GM19467 (cell line): ENCODE results near the gene DFFA.
"Not testable (repeated sequence)": the region's sequence is repeated elsewhere in the genome, so short reads cannot be mapped to it uniquely, and the experiment has no call there.

Source experiments
- ATAC-seq: cut with Tn5 transposase; IDR thresholded peaks from one replicate; pipeline ENCODE4 v1.9.1; 2021; ENCODE audit warnings: mild to moderate bottlenecking, moderate library complexity; ENCODE audit not compliant: unreplicated experiment

DFFA gene

DNA sequence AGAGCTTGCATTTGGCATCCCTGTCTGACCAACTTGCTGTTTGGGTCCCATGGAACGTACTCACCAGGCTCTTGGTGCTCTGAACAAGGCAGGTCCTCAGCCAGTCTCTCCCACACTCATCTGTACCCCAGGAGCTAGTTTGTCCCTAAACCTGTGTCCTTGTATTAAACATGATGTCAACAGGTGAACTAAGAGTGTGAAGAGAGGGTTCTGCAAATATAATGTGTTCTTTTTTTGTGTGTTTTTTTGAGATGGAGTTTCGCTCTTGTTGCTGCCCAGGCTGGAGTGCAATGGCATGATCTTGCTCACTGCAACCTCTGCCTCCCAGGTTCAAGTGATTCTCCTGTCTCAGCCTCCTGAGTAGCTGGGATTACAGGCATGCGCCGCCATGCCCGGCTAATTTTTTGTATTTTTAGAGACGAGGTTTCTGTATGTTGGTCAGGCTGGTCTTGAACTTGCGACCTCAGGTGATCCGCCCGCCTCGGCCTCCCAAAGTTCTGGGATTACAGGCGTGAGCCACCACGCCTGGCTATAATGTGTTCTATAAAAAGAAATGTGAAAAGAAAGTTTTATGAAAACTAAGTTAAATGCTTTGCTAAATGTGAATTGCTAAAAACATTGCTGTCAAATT is 33.8 kb upstream of the DFFA start:
- ATAC-seq = not testable (repeated sequence)

DNA sequence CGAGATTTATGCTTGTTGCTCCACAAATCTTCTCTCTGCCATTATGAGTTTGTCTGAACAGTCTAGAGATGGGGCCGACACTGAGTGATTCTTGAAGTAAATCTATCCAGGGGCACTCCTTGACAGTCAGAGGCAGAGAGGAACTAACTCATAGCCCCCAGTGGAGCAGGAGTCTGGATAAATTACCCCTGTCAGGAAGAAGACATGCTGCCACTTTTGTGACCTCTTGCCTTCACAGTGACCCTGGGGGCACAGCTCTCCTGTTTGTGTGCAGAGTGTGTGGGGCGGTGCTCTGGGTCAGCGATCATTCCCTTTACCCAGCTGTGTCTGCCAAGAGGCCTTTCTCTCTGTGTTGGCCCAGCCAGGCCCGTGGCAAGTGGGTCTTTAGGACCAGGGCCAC is 31.9 kb upstream of the DFFA start:
- ATAC-seq = no peak

DNA sequence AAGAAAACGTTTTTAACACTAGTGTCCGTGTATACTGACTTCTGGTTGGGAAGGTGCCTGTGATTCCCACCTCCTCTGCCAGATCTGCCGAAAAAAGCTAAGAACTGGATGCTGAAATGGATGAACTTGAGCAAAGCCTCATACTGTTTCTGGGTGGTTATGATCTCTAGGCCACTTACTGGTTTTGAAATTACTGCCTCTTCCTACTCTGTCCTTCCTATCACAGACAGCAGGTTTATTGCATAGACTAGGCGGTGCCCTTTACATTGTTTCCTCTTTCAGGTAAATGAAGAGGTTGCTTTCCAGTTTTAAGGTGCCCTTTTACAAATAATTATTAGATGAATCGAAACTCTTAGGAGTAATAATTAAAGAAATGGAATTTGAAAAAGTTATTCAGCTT is 29.9 kb upstream of the DFFA start:
- ATAC-seq = no peak

DNA sequence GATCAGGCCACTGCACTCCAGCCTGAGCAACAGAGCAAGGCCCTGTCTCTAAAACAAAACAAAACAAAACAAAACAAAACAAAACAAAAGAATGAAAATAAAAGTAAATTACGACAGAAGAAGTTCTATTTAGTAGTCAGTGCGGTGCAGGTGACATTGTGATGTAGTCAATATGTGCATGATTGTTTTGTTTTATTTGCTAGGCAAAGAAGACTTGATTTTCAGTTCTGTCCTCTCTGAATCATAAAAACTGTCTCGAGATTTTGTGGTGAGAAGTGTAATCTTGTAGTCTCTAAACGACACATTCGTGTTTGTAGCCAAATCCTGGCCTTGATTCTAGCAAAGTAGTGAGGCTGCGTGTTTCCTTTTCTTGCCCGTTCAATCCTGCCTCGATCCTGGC is 25.9 kb upstream of the DFFA start:
- ATAC-seq = no peak

DNA sequence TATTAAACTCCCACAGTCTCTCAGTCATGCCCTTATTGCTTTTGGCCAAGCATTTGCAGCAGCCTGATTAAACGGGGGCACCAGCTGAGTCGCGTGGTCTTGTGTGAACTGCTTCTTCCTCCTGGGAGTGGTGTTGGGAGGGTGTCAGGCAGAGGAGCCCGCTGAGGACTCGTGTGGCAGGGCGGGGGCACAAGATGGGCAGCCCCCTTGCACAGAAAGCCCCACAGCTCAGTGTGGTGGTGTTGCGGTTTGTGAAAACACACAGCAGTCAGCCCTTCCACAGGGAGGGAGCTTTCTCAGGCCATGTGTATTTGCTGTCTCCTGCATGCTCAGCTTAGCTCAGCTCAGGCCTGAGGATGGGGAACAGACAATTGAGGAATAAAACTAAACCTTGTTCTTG is 24.8 kb upstream of the DFFA start:
- ATAC-seq = no peak

DNA sequence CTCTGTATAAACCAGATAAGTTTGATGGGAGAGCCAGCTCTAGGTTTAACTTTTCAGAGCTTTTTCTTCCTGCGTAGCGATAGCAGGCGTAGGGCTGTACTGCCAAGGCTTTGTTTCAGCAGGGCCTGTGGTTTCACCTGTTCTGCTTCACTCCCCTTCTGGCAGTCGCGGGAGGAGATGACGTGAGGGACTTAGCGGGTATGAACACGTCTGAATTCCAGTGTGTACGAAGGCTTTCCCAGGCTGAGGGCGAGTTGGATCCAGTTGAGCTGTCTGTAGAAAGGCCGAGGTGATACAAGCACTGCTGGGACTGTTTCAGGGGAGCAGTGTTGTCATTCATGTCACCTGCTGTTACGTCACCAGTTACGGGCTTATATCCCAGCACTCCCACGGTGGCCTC is 23.6 kb upstream of the DFFA start:
- no peak for ATAC-seq

DNA sequence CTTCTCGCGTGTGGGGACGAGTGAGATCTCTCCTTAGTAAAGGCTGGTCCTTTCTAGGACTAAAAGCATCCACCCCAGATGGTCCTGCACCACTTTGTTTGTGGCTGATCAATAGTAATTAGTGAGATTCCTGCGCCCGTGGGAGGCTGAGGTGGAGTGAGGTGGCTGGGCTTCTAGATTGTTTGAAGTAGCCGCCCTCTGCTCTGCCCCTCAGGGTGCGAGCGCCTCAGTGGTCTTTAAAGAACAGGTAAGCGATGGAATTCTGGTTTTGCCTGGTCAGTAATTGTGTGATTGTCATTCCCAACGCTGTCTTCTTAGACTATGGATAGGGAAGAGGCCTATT is 23.1 kb upstream of the DFFA start:
- ATAC-seq = no peak

DNA sequence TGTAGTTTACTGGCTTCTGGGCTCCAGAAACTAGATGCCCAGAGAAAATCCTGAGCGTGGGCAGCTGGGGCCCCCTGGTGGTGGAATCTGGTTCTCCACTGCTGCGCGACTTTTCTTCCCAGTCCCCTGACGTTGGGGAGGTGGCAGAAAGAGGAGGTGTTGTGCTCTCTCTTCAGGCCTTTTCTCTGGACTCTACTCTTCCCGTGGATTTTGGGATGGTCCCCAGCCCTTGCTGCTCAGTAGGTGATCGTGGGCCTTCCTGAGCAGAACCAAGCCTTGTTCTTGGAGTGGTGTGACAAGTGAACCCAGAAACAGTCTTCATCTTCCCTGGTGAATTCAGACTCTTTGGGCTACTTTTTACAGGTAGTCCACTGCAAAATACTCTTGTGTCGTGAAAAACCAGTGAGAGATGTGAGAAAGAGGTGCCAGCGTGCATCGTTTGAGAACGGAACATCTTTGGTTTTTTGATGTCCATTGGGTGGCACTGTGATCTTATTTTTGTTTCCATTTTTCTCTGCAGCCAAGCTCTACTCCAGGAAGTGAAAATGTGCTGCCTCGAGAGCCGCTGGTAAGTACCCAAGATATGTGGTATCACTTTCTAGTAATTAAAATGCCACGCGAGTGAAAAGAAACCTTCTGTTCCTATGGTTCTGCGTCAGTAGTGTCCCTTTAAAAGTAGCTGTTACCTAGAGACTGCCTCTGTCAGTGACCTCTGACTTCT is 22.6 kb upstream of the DFFA start:
- ATAC-seq = peak; percentile 68

DNA sequence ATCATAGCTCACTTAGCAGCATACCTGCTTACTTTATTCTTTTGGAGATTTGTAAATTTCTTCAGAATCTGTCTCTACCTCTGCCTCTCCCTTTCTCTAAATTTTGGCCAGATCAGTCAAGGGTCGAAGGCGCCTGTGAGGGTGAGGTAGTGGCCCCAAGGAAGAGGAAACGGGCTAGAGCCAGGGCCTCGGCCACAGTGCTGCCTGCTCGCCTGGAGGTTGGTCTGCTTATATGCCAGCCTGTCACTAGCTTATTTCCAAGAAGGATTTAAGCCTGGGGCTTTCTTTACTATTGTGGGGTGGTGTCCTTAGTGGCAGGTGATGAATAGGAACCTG is 22.1 kb upstream of the DFFA start:
- no peak for ATAC-seq

DNA sequence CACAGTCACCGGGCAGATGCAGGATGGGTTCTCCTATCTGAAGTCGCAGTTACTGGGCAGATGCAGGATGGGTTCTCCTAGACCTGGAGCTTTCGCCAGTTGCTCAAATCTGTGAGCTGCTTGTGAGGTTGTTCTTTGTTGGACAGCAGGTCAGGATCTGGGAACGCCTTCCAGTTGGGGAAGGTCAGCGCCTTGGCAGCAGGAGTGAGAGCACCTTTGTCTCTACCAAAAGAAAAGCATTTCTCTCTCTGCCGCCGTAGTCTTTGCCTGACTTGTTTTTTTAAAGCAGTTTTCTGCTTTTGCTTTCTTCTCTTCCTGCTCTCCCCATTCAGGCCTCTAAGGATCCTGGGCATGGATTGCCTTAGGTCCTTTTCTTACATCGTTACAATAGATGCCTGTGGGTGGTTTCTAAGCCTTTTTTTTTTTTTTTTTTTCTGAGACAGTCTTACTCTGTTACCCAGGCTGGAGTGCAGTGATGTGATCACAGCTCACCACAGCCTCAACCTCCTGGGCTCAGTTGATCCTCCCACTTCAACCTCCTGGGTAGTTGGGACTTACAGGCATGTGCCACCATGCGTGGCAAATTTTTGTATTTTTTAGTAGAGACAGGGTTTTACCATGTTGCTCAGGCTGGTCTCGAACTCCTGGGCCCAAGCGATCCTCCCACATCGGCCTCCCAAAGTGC is 18.1 kb upstream of the DFFA start:
- ATAC-seq = no peak

DNA sequence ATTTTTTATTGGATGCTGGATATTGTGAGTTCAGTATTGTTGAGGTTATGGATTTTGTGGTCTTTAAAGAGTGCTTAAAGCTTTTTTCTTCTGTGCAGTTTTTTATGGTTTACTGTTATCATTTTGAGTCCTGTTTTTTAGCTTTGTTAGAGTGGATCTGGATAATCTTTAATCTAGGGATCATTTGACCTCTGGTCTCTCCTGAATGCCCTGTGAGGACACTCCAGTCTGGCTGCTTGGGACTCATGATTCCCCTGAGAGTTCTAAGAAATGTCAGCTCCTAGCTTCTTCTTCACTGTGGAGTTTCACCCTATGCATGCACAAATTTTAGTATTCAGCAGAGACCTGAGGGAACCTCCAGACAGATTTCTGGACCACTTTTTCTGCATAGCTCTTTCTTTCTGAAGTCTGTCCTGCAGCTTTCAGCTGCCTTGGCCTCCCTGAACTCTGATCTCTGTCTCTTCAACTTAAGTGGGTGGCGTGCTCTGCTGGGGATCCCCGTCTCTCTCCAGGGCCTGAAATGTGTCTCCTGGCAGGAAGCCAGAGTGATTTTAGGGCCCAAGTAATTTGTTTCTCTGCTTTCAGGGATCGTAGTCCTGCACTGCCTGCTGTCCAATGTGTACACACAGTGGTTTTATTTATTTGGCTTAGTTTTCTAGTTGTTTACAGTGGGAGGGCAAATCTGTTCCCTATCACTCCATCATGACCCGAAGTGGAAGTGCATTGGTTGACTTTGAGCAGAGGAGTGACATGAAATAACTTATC is 17.1 kb upstream of the DFFA start:
- no peak for ATAC-seq

DNA sequence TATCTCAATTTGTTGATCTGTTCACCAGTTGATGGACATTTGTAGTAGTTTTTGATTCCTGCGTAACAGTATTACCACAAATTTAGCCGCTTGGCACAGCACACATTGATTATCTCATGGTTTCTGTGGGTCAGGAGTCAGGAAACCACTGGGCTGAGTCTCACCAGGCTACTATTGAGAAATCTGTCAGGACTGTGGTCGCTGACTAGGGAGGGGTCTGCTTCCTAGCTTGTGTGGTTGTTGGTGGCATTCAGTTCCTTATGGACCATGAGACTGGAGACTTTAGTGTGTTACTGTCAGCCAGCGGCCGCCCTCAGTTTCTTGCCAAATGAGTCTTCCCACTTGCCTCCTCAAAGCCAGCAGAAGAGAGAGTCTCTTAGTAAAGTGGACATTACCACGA is 12.2 kb upstream of the DFFA start:
- no peak for ATAC-seq

DNA sequence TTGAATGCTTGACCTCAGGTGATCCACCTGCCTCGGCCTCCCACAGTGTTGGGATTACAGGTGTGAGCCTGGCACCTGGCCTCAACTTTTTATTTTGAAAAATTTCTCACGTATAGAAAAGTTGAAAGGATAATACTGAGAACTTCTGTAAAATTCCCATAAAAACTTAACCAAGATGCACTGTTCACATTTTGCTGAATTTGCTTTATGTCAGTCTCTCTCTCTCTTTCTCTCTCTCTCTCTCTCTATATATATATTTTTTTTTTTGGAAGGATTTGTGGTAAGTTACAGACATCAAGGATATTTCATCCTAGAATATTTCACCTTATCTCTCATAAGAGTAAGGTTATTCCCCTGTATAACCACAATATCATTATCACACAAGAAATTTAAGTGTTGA is 8.3 kb upstream of the DFFA start:
- ATAC-seq = no peak

DNA sequence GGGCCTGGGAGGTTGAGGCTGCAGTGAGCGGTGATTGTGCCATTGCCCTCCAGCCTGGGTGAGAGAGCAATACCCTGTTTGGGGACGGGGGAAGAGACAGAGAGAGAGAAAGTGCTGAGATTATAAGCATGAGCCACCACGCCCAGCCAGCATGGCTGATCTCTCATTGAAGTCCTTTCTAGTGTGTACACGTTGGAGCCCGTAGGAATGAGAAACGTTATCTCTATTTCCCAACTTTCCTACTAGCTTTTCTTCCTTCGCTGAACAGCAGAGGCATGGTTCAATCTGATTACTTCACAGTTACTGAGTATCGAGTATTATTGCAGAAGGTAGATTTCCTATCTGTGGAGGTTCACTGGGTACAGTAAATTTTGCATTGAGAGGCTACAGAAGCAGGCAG is 7.0 kb upstream of the DFFA start:
- no peak for ATAC-seq

DNA sequence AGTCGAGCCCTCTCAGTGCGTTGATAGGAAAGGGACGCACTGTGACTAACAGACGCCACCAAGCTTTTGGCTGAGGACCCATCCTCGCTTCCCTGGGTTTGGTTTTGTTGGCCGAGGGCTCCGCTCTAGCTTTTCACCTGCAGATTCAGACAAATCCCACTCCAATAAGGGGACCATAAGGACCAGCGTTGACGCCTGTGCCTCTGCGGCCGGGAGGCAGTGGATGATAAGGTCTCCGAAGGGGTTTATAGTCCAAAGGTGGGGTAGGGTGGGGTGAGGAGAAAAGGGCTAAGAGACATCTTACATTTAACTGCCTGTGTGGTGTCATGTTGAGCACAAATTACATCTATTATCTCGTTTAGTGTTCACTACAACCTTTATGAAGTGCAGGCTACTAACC is 3.2 kb upstream of the DFFA start:
- ATAC-seq = no peak

DNA sequence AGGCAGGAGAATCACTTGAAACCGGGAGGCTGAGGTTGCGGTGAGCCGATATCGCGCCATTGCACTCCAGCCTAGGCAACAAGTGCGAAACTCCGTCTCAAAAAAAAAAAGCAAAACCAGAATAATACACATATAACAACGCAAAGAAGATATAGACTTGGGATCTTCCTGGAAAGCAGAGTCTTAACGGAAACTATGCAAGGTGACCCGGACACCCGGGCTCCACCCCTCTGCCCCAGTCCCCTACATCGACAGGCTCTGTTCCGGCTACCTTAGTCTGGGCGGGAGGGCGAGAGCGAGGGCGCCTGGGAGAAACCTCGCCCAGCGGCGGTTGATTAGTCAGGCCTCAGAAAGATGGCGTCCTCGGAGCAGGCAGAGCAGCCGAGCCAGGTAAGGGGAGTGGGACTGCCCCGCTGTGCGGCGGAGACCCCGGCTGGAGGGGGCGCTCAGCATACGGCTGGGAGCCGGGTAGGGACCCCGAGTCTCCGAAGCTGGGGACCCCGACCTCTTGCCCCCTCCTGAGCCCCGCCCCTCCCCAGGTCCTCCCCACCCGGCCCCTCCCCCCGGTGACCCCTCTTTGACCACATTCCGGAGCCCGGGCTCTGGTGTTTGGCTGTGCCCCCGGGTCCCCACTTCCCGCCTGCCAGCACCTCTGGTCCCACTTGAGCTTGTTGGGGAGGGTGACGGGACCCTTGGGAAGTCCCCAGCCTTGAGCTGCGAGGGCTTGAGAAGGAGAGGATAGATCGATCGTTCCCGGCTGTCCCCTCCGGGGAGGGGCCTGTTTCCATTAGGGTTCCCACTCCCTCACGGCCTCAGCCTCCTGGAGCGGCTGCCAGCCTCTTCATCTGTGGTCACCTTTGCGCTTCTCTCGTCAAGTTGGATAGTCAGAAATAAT is 2.5 kb upstream of the DFFA start, which contains the start of gene PEX14:
TSS of gene PEX14 (plus strand) at position 338 of the 895 bp plus-strand sequence. CDS start at position 355, 17 bp downstream.
- peak; percentile 58 for ATAC-seq

DNA sequence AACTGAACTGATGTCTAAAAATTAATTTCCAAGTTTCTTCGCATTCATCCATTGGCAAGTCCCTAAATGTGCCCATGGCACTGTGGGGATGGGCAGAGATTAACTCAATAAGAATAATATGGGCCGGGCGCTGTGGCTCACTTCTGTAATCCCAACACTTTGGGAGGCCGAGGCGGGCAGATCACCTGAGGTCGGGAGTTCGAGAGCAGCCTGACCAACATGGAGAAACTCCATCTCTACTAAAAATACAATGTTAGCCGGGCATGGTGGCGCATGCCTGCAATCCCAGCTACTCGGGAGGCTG is 1.9 kb upstream of the DFFA start:
- ATAC-seq = not testable (repeated sequence)

DNA sequence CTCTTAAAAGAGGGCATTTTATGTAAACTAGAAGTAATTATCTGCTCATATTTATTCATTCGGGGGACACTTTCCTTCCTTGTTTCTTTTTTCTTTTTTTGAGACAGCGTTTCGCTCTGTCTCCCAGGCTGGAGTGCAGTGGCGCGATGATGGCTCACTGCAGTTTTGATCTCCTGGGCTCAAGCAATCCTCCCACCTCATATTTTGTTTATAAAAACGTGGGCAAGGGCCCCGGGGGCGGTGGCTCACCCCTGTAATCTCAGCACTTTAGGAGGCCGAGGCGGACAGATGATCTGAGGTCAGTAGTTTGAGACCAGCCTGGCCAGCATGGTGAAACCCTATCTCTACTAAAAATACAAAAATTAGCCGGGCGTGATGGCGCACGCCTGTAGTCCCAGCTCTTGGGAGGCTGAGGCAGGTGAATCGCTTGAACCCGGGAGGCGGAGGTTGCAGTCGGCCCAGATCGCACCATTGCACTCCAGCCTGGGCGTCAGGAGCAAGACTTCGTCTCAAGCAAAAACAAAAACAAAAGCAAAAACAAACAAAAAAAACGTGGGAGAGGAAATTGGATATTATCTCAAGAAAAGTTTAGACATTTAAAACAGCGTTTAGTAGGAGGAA is 926 bp upstream of the DFFA start:
- ATAC-seq = no peak

DNA sequence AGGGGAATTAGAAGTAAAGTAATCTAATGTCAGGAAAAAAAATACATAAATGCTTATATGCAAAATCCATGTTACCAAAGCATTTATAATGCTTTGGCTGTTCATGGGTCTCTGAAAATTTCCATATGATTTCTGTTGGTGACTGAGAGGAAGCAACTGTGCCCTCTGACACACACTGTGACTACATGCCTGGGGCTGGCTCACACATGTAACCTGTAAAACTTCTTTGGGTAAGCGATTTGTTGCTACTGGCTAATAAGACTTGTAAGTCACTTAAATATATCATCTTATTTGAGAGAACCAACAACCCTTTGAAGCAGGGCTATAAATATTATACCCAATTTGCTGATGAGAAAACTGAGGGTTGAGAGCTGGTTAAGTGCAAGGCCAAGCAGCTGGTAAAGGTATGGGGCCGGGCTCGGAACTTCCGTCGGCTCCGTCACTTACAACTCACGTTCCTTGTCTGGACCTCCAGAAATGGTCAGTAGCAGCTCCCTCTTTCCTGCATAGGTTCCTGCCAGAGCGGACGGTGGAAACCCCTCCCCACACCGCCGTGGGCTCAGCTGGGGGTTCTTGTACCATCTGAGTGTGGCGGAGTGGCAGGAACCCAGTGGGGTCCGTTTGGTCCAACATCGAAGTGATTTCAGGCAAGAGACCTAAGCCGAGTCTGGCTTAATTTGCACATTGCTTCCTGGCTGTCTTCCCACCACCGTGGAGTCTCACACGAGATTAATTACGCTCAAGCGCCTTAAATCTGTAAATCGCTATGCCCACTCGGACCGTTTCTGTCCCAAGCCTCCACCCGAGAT is 714 bp downstream of the DFFA start:
- ATAC-seq = no peak

DNA sequence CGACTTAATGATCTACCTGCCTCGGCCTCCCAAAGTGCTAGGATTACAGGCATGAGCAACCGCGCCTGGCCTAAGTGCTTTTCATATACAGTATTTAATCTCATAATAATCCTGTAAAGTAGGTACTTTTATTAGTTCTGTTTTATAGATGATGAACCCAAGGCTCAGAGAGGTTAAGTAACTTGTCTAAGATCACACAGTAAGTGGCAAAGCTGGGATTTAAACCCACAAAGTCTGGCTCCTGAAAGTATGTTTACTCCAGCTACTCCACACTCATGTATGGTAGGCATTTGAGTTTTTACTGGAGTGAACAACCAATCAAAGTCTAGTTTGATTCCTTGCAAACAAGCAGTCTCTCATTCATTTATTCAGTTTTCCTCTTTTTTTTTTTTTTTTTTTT is 2.3 kb downstream of the DFFA start:
- ATAC-seq = no peak
